Body of pancreas (tissue), 4 donors: Measurements from ENCODE around the gene NEDD4L.

Experiments
- POLR2A ChIP-seq, 3 donors: fragments of 450-650 bp; IDR thresholded peaks; one replicate each; pipeline ENCODE4 v1.6.1; 2016; ENCODE audit warnings: antibody characterized with exemption in 3 of 3, mild to moderate bottlenecking in 2 of 3
- TF ChIP-seq, protein P1 (sequence below), 7 experiments: fragments of 450-650 bp in 4 of 7; fragments of 200-600 bp in 3 of 7; sonication (generic) in 3 of 7; IDR thresholded peaks; one replicate each; pipeline ENCODE4 v1.5.1; 2016 to 2019; ENCODE audit warnings: antibody characterized with exemption in 7 of 7

GRCh38 chr18:58136879-58137278 is 92.9 kb downstream of the NEDD4L start:
- TF ChIP-seq, protein P1, sequence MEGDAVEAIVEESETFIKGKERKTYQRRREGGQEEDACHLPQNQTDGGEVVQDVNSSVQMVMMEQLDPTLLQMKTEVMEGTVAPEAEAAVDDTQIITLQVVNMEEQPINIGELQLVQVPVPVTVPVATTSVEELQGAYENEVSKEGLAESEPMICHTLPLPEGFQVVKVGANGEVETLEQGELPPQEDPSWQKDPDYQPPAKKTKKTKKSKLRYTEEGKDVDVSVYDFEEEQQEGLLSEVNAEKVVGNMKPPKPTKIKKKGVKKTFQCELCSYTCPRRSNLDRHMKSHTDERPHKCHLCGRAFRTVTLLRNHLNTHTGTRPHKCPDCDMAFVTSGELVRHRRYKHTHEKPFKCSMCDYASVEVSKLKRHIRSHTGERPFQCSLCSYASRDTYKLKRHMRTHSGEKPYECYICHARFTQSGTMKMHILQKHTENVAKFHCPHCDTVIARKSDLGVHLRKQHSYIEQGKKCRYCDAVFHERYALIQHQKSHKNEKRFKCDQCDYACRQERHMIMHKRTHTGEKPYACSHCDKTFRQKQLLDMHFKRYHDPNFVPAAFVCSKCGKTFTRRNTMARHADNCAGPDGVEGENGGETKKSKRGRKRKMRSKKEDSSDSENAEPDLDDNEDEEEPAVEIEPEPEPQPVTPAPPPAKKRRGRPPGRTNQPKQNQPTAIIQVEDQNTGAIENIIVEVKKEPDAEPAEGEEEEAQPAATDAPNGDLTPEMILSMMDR (IDR thresholded peaks at IDR 0.05): no peak
- no peak for TF ChIP-seq POLR2A (IDR thresholded peaks at IDR 0.05)
